Activated CD4-positive, alpha-beta T cell treated with anti-CD3 and anti-CD28 coated beads for 36 hours (primary cell): ENCODE measurements around the gene CFC1. TPM values are rescaled to one million over a fixed set of nuclear protein-coding genes. Genes with fewer than 3 reads are reported as not detected.
A peak's percentile ranks its signal among the peaks of the same experiment; 100 is the strongest.
"Not testable (repeated sequence)": the region's sequence is repeated elsewhere in the genome, so short reads cannot be mapped to it uniquely, and the experiment has no call there.

Source experiments
- ATAC-seq: fragments of 200-7000 bp; cut with Tn5 transposase; one replicate; pipeline ENCODE4 v1.10.0; 2021; ENCODE audit warnings: mild to moderate bottlenecking, moderate library complexity
- CTCF ChIA-PET: fragments of 350-600 bp; sonication (Branson Sonifier 250); formaldehyde crosslinking; loops from one replicate; lab custom pipeline; 2021; ENCODE audit warnings: antibody characterized with exemption; lab: Charles Lee
- POLR2A ChIA-PET: fragments of 350-600 bp; sonication (Branson Sonifier 250); formaldehyde crosslinking; loops from one replicate; lab custom pipeline; 2021; ENCODE audit warnings: antibody characterized with exemption, inconsistent platforms; lab: Charles Lee
- DNase-seq: peaks from one replicate; pipeline ENCODE4 v3.0.0-alpha.2; 2020
- H3K27ac Mint-ChIP-seq: one replicate; pipeline ENCODE4 v1.8.0; 2021; ENCODE audit warnings: mixed read lengths
- H3K27me3 Mint-ChIP-seq: one replicate; pipeline ENCODE4 v1.8.0; 2021; ENCODE audit warnings: mixed read lengths
- H3K36me3 Mint-ChIP-seq: one replicate; pipeline ENCODE4 v1.8.0; 2021; ENCODE audit warnings: low read depth, mixed read lengths
- H3K4me1 Mint-ChIP-seq: one replicate; pipeline ENCODE4 v1.8.0; 2021; ENCODE audit warnings: mixed read lengths
- H3K4me3 Mint-ChIP-seq: one replicate; pipeline ENCODE4 v1.8.0; 2021; ENCODE audit warnings: mild to moderate bottlenecking, moderate library complexity, mixed read lengths
- H3K9me3 Mint-ChIP-seq: one replicate; pipeline ENCODE4 v1.8.0; 2021; ENCODE audit warnings: low read depth, mixed read lengths
- intact Hi-C, 2 experiments: fragments of 100-400 bp; cut with DNase I in 1 of 2; cut with micrococcal nuclease in 1 of 2; formaldehyde crosslinking; loops; one replicate each; pipeline versions ENCODE4 v1.14.2 to v1.15.1; 2022 to 2024; cut with DNase I, micrococcal nuclease
- total RNA-seq, 2 experiments: library from RNA; stranded (reverse); gene quantifications; one replicate each; pipeline ENCODE4 v1.2.3, GENCODE V29; 2021

Gene CFC1
- total RNA-seq, 2 experiments from 2014 or later, result not detected

- DNase-seq, POLR2A ChIA-PET, H3K4me1 Mint-ChIP-seq, H3K4me3 Mint-ChIP-seq, H3K36me3 Mint-ChIP-seq, intact Hi-C loops, H3K9me3 Mint-ChIP-seq, ATAC-seq, H3K27ac Mint-ChIP-seq, CTCF ChIA-PET, H3K27me3 Mint-ChIP-seq: not testable (repeated sequence)
Observed at GRCh38 chr2:130597994-130598393, 1.4 kb downstream of the CFC1 start.

DNA sequence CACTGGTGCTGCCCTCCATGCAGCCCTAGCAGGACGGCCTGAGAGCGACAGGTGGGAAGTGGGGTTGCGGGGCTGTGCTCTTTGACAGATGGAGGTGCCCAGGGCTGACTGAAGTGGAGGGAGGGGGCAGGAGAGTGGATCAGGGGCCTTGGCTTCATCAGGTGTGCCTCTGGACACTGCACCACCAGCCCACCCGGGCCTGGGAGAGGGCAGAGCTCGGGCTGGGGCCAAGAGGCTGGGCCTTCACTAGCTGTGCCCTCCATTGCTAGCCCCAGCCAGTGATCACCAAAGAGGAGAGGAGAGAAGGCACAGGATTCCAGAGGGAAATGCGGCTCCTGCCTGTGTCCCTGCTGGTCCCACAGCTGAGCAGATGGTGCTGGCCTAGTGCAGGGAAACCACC lies 2.6 kb downstream of the CFC1 start:
- DNase-seq, H3K27ac Mint-ChIP-seq, ATAC-seq, H3K36me3 Mint-ChIP-seq, H3K27me3 Mint-ChIP-seq, H3K4me1 Mint-ChIP-seq, POLR2A ChIA-PET, CTCF ChIA-PET, H3K4me3 Mint-ChIP-seq, intact Hi-C loops, H3K9me3 Mint-ChIP-seq: not testable (repeated sequence)

GRCh38 chr2:130594011-130594410 lies 5.4 kb downstream of the CFC1 start:
- H3K27ac Mint-ChIP-seq, H3K4me1 Mint-ChIP-seq, H3K27me3 Mint-ChIP-seq, H3K36me3 Mint-ChIP-seq, CTCF ChIA-PET, H3K9me3 Mint-ChIP-seq, POLR2A ChIA-PET, DNase-seq, intact Hi-C loops, ATAC-seq, H3K4me3 Mint-ChIP-seq: not testable (repeated sequence)

GRCh38 chr2:130592791-130593414 lies 6.5 kb downstream of the CFC1 start:
- DNase-seq, H3K36me3 Mint-ChIP-seq, intact Hi-C loops, H3K4me1 Mint-ChIP-seq, CTCF ChIA-PET, POLR2A ChIA-PET, H3K27me3 Mint-ChIP-seq, ATAC-seq, H3K4me3 Mint-ChIP-seq, H3K27ac Mint-ChIP-seq, H3K9me3 Mint-ChIP-seq: not testable (repeated sequence)

GRCh38 chr2:130590842-130591359 lies 8.5 kb downstream of the CFC1 start:
- ATAC-seq, intact Hi-C loops, H3K4me3 Mint-ChIP-seq, DNase-seq, POLR2A ChIA-PET, H3K9me3 Mint-ChIP-seq, CTCF ChIA-PET, H3K27ac Mint-ChIP-seq, H3K36me3 Mint-ChIP-seq, H3K4me1 Mint-ChIP-seq, H3K27me3 Mint-ChIP-seq: not testable (repeated sequence)

- DNase-seq, H3K4me3 Mint-ChIP-seq, intact Hi-C loops, H3K27me3 Mint-ChIP-seq, ATAC-seq, H3K27ac Mint-ChIP-seq, CTCF ChIA-PET, H3K4me1 Mint-ChIP-seq, POLR2A ChIA-PET, H3K36me3 Mint-ChIP-seq, H3K9me3 Mint-ChIP-seq: not testable (repeated sequence)
Observed at GRCh38 chr2:130590170-130590841, 9.1 kb downstream of the CFC1 start.

DNA sequence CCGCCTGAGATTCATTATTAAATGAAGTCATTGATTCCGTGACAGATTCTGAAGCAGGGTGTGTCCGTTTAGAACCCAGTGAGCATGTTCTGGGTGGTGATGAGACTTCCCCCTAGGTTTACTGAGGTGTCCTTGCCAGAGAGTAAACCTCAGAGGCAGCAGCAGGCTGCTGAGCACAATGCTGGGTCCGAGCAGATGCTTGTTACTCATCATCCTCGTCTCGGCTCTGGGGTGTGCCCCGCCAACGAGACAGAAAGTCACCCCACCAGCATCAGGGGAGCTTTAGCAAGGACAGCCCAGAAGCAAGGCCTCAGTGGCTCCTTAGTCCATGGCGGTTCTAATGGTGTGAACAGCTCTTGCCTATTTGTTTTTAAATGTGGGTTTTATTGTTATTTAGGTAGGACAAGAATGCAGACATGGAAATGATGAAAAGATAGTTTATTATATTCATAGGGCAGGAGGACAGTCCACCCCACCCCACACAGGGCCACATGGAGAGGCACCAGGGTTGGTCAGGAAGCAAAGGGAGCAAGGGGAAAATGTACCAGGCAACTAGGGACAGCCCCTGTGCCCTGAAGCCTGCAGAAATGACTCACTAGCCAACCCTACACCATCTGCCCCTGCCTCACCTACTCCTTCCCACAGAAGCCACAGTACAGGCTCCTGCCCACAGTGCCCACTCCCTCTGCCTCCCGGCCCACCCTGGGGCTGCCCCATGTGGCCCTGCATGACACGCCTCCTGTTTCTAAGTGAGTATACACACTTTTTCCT lies 10.5 kb downstream of the CFC1 start:
- POLR2A ChIA-PET, result not testable (repeated sequence)
- ATAC-seq, result peak; percentile 93

DNA sequence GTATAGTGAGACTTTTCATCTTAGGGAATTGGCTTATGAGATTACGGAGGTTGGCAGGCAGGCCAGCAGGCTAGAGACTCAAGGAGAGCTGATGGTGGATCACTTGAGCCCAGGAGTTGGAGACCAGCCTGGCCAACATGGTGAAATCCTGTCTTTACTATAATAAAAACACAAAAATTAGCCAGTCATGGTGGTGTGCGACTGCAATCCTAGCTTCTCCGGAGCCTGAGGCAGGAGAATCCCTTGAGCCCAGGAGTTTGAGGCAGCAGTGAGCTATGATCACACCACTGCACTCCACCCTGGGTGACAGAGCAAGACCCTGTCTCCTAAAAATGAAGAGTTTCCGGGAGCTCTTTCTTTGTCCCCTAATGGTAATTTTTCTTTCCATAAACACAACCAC lies 14.6 kb downstream of the CFC1 start:
- CTCF ChIA-PET, H3K27me3 Mint-ChIP-seq, H3K4me3 Mint-ChIP-seq, H3K9me3 Mint-ChIP-seq, H3K4me1 Mint-ChIP-seq, POLR2A ChIA-PET, DNase-seq, H3K36me3 Mint-ChIP-seq, H3K27ac Mint-ChIP-seq, ATAC-seq: not testable (repeated sequence)
- intact Hi-C loops, result loop anchor here in 1 of 2 experiments (10.0 kb wide), 1 partner anchor 140 kb away; the partner anchor contains the start of gene GPR148

More for the DNA sequence above, 10.5 kb downstream of the CFC1 start:
- H3K9me3 Mint-ChIP-seq, CTCF ChIA-PET, H3K4me3 Mint-ChIP-seq, H3K27ac Mint-ChIP-seq, H3K4me1 Mint-ChIP-seq, H3K27me3 Mint-ChIP-seq, H3K36me3 Mint-ChIP-seq: not testable (repeated sequence)
- DNase-seq, result peak; percentile 49
- intact Hi-C loops, result loop anchor here in 1 of 2 experiments (10.0 kb wide), 1 partner anchor 136 kb away; the partner anchor contains the start of gene GPR148

- CTCF ChIA-PET, ATAC-seq, H3K27ac Mint-ChIP-seq, H3K36me3 Mint-ChIP-seq, H3K27me3 Mint-ChIP-seq, POLR2A ChIA-PET, H3K4me3 Mint-ChIP-seq, H3K9me3 Mint-ChIP-seq, H3K4me1 Mint-ChIP-seq, DNase-seq: not testable (repeated sequence)
- intact Hi-C loops, result loop anchor here in 1 of 2 experiments (10.0 kb wide), 1 partner anchor 141 kb away; the partner anchor contains the start of gene GPR148
Observed at GRCh38 chr2:130583582-130583981, 15.8 kb downstream of the CFC1 start.

- H3K4me1 Mint-ChIP-seq, H3K27ac Mint-ChIP-seq, H3K4me3 Mint-ChIP-seq, DNase-seq, POLR2A ChIA-PET, H3K27me3 Mint-ChIP-seq, ATAC-seq, CTCF ChIA-PET, H3K9me3 Mint-ChIP-seq, H3K36me3 Mint-ChIP-seq: not testable (repeated sequence)
- intact Hi-C loops, result loop anchor here in 1 of 2 experiments (10.0 kb wide), 1 partner anchor 142 kb away; the partner anchor contains the start of gene GPR148
Observed at GRCh38 chr2:130582970-130583369, 16.4 kb downstream of the CFC1 start.

- H3K27ac Mint-ChIP-seq, ATAC-seq, H3K9me3 Mint-ChIP-seq, H3K4me1 Mint-ChIP-seq, H3K4me3 Mint-ChIP-seq, DNase-seq, H3K27me3 Mint-ChIP-seq, H3K36me3 Mint-ChIP-seq, POLR2A ChIA-PET, CTCF ChIA-PET: not testable (repeated sequence)
- intact Hi-C loops, result loop anchor here in 1 of 2 experiments (10.0 kb wide), 1 partner anchor 143 kb away; the partner anchor contains the start of gene GPR148
Observed at GRCh38 chr2:130581491-130581890, 17.9 kb downstream of the CFC1 start.
